Adipose tissue (tissue), 3 donors: ENCODE data around the gene ZNF324B. TPM values are rescaled to one million over a fixed set of nuclear protein-coding genes. Genes with fewer than 3 reads are reported as not detected.
A peak's percentile ranks its signal among the peaks of the same experiment; 100 is the strongest.
"Not testable (repeated sequence)": the region's sequence is repeated elsewhere in the genome, so short reads cannot be mapped to it uniquely, and the experiment has no call there.

Experiments used
- H3K27ac ChIP-seq: one replicate; pipeline ENCODE4 v1.5.1; 2013; ENCODE audit warnings: low read depth, low read length
- WGBS, 3 donors: extraction: QIAGEN DNeasy Blood & Tissue Kit; methylation state at CpG; one replicate each; pipeline ENCODE4 v1.1.7; 2013; 5-methylcytosine and 5-hydroxymethylcytosine counted together
- polyA plus RNA-seq, 3 donors: library from polyadenylated mRNA; stranded (reverse); fragments of 200-250 nt; gene quantifications; one replicate each; pipeline ENCODE4 v1.2.3, GENCODE V29; 2013
- donor health status: healthy with polysubstance abuse.
- donor health status: Bipolar disorder and iron deficiency.
- donor health status: healthy.

ZNF324B gene
- 1 to 10 TPM; 1.8 to 2.9 (median 2.0) TPM for polyA plus RNA-seq

DNA sequence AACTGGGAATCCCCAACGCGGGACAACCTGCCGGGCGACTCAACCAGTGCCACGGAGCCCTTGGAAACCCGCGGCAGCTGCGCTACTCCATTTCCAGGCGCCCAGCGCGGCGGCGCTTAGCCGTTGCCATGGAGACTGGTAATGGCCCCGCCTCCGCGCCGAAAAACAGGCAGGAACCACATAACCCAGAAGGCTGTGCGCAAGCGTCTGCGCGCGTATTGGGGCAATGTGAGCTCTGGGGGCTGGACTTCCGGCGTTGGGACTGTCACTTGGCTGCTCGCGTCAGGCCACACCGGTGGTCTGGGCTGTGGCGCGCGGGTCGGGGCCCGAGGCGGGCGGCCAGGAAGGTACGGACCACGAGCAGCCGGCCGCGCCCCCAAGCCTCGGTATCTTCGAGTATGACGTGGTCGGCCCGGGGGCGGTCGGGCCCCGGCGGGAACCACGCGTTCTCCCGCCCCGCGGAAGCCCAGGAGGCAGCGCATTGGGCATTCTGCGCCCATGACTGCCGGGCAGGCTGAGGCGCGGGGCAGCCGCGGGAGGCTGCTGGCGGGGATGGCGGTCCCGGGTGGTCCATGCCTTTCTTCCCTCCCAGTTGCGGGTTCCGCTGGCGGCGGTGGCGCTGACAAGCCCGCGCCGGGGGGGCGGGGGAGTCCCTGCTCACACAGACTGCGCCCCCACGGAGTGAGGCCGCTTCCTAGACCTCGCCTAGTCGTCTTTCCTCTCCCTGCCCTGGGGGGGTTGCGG, at the start of gene ZNF324B:
Gene ZNF324B (plus strand): TSS at position 265 of the 744 bp plus-strand sequence. CDS start 2,080 bp downstream, outside the sequence.
- 0 to 1% (median 0%) methylated on average over 74 to 79 of the region's 79 CpGs for WGBS, 3 donors

DNA sequence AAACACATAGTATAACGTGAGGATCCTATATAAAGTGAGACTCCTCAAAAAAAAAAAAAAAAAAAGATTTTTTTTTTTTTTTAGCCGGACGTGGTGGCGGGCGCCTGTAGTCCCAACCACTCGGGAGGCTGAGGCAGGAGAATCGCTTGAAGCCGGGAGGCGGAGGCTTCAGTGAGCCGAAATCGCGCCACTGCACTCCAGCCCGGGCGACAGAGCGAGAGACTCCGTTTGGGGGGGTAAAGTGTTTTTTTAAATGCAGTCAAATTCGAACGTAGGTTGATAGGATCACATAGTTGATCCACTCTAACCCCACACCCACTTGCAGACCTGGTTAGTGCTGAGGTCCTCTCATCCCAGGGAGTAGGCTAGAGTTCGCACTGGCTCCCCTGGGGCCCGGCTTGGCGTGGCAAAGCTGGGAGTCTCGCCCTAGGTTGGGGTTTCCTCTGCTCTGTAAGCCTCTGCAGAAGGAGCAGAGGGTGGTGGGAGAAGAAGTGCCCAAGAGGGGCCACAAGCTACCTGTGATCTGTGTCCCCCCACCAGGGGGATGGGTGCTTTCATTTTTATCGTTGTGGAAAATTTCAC, 49.5 kb upstream of the ZNF324B start:
- H3K27ac ChIP-seq = no peak overlapping the region

More for the DNA sequence above, at the start of gene ZNF324B:
- no peak within 1 kb of the TSS for H3K27ac ChIP-seq

DNA sequence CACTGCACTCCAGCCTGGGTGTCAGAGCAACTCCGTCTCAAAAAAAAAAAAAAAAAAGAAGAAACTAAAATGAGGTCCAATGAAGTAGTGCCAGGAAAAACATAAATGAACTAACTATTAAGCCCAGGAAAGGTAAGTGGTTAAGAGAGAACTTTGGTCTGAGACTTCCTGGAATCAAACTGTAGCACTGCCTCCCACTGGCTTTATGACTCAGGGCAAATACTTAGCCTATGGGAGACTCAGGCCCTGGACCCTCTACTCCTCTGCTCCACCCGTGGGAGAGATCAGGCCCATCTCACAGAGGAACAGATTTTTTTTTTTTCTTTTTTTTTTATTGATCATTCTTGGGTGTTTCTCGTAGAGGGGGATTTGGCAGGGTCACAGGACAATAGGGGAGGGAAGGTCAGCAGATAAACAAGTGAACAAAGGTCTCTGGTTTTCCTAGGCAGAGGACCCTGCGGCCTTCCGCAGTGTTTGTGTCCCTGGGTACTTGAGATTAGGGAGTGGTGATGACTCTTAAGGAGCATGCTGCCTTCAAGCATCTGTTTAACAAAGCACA, 47.4 kb upstream of the ZNF324B start:
- H3K27ac ChIP-seq = not testable (repeated sequence)
- WGBS, 3 donors = 70 to 82% (median 77%) methylated on average over 5 of the region's 5 CpGs

More for the DNA sequence above, 49.5 kb upstream of the ZNF324B start:
- WGBS, 3 donors = 25 to 37% (median 28%) methylated on average over 20 to 23 of the region's 23 CpGs

DNA sequence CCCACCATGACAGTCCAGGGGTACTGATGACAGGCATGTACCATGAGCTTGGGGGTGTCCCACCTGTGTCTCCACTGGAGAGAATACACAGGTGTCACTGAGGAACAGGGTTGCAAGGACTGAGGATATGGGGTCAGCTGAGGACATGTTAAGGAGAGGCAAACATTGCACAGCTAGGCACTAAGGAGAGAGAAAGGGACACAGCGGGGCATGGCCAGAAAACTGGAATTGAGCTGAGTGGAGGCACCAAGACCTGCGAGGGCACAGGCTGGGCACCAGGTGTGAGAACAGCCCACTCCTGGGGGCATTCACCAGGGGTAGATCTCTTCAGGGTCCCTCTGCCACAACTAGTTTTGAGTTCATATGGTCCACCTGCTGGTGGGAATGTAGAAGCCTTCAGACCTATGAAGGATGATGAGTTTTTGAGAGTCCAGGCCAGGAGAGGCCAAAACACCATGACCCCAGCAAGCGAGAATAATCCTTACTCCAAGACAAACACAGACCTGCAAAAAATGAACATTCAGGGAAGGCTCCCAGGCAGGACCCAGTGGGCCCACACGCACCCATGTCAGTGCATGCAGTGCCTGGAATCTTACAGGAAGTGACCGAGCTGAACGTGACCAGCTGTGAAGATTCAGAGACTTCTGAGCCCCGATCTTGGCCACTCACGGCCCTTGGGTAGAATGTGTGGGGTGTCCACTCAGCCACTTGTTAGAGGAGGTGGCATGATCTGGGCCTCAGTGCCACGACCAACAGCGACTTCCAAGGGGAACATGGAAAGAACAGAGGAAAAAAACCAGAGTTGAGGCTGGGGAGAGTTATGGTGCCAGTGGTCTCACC, 44.4 kb upstream of the ZNF324B start:
- H3K27ac ChIP-seq = no peak overlapping the region
- 61 to 72% (median 63%) methylated on average over 10 of the region's 10 CpGs for WGBS, 3 donors

DNA sequence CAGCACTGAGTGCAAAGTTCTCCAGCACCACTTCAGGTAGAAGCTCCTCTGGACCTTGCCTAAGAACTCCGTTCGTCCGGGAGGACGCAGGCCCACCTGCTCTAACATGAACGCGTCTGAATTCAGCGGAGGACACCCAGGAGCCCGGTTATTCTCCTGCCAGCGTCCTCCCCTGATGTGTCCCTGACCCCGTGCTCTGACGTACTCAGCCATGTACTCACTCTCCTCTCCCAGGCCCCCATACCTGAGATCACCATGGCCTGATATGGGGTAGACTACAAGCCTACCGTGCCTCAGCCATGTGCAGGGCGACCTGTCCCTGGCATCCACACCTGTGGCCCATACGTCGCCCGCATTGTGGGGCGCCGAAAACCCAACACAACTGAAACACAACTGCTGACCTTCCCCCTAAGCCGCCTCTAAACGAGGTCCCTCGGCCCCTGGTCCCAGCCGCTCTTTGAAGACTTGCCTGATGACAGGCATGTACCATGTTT, 43.7 kb upstream of the ZNF324B start:
- 4 to 19% (median 17%) methylated on average over 22 of the region's 22 CpGs for WGBS, 3 donors

DNA sequence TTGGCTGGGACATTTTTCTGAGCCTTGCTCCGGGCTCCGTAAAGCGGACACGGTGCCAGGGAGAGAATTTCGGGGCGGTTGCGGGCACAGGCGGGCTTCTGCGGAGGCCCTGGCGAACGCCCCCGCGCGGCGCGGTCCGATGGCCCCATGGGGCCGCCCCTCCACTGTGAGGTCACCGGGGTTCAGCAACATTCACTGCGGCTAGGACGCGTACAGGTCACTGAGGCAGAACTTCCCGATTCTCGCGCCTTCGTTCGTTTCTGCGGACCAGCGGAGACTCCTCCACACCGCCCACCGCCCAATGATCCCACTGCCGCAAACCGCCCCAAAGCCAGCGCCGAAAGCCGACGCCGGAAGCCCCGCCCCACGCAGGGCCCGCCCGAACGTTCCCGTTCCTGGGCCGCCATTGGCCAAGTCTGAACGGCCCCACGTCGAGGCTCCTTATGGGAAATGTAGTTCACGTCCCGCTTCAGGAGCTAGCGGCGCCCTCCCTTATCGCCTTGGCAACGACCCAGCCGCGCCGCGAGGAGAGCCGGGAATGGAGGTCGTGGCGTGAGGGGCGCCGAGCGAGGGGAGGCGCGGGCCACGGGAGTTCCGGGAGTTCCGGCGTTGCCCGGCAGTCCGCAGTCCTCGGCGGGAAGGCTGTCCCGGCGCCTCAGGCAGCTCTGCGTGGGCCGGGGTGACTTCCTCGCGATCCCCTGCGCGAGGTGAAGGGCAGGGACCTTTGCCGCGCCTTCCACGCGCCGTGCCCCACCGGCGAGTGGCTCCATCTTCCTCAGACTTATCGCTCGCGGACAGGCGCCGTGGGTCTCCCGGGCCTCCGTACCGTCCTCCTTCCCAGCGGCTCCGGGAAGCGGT, 43.0 kb upstream of the ZNF324B start, which contains the start of gene ZNF584:
Gene ZNF584 (plus strand): TSS at position 498 of the 858 bp plus-strand sequence. CDS start 499 bp downstream, outside the sequence.
- 0% methylated on average over 96 to 100 of the region's 100 CpGs for WGBS, 3 donors
- H3K27ac ChIP-seq = peak within 1 kb of the TSS; percentile 65

More for the DNA sequence above, 43.7 kb upstream of the ZNF324B start:
- H3K27ac ChIP-seq = no peak overlapping the region

DNA sequence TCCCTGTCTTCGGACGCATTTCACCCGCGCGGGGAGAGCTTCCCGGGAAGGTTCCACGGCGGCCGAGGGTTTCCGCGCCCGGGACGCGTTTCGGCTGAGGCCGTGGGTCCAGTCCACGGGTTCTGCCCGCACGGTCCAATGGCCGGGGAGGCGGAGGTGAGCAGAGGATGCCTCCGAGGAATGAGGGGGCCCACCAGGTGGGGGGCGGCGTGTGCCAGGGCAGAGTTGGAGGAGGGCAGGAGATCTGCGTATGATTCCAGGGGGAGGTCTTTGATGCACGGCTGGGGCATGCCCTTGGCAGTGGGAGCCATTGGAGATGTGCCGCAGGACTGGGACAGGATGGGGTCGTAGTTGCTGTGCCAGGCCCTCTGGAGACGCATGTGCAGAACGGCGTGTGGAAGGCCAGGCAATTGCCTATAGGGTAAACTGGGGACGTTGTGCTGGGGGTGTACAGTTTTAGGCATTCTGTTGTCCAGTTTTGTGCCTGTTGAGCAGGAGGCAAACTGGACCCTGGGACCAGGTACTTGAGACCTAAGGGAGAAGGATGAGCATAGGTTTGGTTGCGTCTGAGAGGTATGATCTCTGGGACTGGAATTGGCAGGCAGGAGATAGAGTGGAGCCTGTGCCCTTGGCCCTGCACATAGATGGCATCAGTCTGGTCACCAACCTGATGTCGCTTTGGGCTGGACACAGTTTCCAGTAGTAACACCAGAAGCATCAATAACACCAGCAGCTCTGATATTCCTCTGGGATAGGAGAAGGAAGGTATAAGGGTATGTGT, 42.2 kb upstream of the ZNF324B start:
- 2 to 5% (median 3%) methylated on average over 34 of the region's 34 CpGs for WGBS, 3 donors
- H3K27ac ChIP-seq = peak overlapping the region; percentile 65

DNA sequence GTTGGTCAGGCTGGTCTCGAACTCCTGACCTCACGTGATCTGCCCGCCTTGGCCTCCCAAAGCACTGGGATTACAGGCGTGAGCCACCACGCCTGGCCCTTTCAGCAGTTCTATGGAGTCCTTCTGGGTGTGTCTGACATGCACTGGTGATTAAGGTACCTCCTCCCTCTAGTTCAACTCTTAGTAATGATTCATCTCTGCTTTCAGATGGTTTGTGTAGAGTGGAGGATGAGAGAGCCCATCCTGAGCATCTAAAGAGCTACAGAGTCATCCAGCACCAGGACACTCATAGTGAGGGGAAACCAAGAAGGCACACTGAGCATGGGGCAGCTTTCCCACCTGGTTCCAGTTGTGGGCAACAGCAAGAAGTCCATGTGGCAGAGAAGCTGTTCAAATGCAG, 34.8 kb upstream of the ZNF324B start:
- WGBS, 3 donors = 97 to 100% (median 98%) methylated on average over 5 of the region's 5 CpGs
- no peak overlapping the region for H3K27ac ChIP-seq

DNA sequence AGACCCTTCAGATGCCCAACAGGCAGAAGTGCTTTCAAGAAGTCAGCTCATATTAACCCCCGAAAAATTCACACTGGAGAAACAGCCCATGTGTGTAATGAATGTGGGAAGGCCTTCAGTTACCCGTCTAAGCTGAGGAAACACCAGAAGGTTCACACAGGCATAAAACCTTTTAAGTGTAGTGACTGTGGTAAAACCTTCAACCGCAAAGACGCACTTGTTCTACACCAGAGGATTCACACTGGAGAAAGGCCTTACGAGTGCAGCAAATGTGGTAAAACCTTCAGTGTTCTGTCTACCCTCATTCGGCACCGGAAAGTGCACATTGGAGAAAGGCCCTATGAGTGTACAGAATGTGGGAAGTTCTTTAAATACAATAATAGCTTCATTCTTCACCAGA, 34.4 kb upstream of the ZNF324B start:
- WGBS, 3 donors = 94 to 97% (median 96%) methylated on average over 7 of the region's 7 CpGs
- no peak overlapping the region for H3K27ac ChIP-seq

DNA sequence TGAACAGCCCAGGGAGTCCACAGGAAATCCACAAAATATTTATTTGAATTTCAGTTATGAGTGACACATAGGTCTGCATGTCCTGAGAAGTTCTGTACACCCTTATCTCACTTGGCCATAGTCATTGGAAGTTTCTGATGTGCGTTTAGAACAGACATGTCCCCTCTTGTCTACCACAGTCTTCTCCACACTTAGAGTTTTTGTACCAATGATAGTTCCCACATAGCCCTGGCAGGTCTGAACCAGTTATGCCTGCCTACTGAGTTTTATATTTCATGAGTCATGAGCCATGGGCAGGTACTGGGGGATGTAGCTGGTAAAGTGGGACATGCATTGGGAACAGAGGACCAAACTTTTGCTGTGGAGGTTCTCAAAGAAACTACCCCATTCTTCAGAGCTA, 22.8 kb upstream of the ZNF324B start:
- 67 to 97% (median 79%) methylated on average over 1 of the region's 1 CpG for WGBS, 3 donors
- H3K27ac ChIP-seq = no peak overlapping the region

DNA sequence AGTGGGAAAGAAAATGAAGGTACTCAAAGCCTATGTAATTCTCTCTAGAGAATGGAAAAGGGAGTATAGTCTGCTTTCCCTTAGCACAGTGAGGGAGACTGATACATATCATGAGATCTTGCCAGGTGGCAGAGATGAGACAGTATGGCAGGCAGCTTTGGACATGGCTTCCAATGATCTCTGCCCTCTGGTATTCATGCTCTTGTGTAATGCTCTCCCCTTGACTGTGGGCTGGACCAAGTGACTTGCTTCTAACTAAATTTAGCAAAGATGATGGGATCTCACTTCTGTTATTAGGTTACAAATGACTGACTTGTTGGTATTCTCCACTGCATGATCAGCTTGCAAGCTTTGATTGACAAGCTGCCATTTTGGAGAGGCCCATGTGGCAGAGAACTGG, 21.7 kb upstream of the ZNF324B start:
- no peak overlapping the region for H3K27ac ChIP-seq

DNA sequence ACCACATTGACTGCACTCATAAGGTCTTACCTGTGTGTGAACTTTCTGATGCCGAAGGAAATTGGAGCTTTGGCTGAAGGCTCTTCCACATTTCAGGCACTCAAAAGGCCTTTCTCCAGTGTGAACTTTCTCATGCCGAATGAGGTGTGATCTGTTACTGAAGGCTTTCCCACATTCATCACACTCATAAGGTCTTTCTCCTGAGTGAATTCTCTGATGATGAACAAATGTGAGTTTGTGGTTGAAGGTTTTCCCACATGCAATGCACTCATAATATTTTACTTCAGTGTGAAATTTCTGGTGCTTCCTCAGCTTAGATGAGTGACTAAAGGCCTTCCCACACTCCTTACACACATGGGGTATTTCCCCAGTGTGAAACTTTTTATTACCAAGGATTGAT, 17.2 kb upstream of the ZNF324B start:
- no peak overlapping the region for H3K27ac ChIP-seq
- 96 to 99% (median 98%) methylated on average over 2 of the region's 2 CpGs for WGBS, 3 donors

DNA sequence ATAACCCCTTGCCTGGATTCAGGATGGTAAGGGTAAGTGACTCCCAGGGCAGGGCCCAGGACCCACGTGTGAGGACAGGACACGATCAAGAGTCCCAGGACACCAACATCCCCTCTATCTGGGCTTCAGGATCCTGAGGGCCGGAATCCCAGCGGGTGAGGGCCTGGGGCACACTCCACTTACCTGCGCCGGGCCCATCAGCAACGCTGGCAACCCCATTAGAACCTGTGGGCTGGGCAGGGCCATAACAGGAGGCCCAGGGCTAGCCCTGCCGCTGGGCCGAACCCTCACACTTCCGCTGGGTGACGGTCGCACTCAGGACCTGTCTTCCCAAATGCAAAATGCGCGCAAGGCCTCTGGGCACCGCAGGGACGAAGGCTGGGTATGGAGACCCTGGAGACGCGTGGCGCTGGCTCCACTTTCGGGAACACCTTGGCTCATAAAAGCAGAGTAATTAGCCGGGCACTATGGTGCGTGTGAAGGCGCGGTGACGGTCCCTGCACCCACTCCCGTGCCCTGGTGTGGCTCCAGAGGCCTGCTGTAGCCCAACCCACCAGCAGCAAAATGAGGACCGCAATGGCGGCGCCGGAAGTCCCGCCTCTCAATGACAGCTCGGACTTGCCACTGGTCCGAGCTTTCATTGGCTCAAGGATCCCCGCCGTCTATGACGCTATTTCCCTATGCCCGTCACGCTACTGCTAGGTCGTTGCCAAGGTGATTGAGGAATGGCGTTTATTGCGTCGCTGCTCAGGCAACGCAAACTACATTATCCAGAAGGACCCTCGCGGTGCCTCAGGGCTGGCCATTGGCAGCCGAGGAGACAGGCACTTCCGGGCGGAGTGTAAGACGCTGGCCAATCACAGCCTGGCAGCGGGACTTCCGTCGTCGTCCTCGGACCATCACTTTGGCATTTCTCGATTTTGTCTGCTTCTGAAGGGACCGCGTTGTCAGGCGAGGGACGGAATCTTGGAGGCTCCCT, 11.6 kb upstream of the ZNF324B start, which contains the start of gene ZNF132:
Gene ZNF132 (minus strand): TSS at position 578 of the 979 bp plus-strand sequence. CDS start 332 bp downstream, at position 246.
- WGBS, 3 donors = 6 to 7% (median 7%) methylated on average over 59 of the region's 59 CpGs
- H3K27ac ChIP-seq = no peak within 1 kb of the TSS

DNA sequence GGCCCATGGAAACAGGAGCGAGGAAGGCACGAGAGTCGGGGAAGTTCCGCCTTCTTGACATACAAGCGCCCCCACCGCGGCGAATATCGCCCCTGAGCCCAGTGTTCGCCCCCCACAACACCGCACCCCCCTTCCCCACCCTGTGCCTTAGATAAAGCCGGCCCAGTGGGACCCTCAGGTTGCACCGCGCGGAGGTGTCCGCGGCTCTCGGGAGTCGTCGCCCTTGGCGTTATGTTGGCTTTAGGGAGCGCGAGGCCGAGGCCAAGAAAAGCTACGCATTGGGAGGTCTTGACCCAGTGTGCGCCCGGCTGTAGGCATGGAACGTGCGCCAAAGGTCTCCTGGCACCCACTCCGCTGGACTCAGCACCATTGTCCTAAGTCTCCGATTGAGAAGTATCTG, 10.9 kb upstream of the ZNF324B start:
- no peak overlapping the region for H3K27ac ChIP-seq

DNA sequence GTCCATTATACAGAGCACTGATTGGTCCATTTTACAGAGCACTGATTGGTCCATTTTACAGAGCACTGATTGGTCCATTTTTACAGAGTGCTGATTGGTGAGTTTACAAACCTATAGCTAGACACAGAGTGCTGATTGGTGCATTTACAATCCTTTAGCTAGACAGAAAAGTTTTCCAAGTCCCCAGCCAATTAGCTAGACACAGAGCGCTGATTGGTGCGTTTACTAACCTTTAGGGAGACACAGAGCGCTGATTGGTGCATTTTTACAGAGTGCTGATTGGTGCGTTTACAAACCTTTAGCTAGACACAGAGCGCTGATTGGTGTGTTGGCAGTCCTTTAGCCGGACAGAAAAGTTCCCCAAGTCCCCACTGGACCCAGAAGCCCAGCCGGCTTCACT, 8.4 kb upstream of the ZNF324B start:
- H3K27ac ChIP-seq = not testable (repeated sequence)
- 86 to 88% (median 88%) methylated on average over 7 of the region's 7 CpGs for WGBS, 3 donors

More for the DNA sequence above, 10.9 kb upstream of the ZNF324B start:
- WGBS, 3 donors = 9 to 18% (median 18%) methylated on average over 30 to 31 of the region's 31 CpGs

DNA sequence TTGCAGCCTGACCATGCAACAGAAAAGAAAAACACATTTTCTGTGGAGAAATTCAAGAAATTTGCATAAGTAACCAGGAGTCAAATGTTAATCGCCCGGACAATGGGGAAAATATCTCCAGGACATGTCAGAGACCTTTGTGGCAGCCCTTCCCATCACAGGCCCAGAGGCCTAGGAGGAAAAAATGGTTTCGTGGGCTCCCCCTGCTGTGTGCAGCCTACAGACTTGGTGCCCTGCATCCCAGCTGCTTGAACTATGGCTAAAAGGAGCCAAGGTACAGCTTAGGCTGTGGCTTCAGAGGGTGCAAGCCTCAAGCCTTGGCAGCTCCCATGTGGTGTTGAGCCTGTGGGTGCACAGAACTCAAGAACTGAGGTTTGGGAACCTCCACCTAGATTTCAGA, 2.6 kb upstream of the ZNF324B start:
- 71 to 74% (median 71%) methylated on average over 3 of the region's 3 CpGs for WGBS, 3 donors
- H3K27ac ChIP-seq = not testable (repeated sequence)
